Psoas muscle (tissue), 8 donors: ENCODE measurements around the gene PEAR1. TPM values are rescaled to one million over a fixed set of nuclear protein-coding genes. Genes with fewer than 3 reads are reported as not detected.

Experiments used
- ATAC-seq, 4 donors: fragments of 200-7000 bp; cut with Tn5 transposase; one replicate each; pipeline ENCODE4 v1.9.1; 2020; ENCODE audit warnings: moderate library complexity in 3 of 4, mild to moderate bottlenecking in 2 of 4
- DNase-seq, 2 donors: peaks; one replicate each; pipeline ENCODE4 v3.0.0-alpha.2; 2020
- H3K27ac ChIP-seq: fragments of 200-600 bp; one replicate; pipeline ENCODE4 v1.8.0; 2022
- H3K27me3 ChIP-seq, 3 donors: fragments of 200-600 bp in 1 of 3; one replicate each; pipeline versions ENCODE4 v1.6.1 to v1.8.0; 2013 to 2022; ENCODE audit warnings: low read length in 2 of 3, mild to moderate bottlenecking in 2 of 3, moderate library complexity in 1 of 3; ENCODE audit not compliant: insufficient read depth in 3 of 3
- H3K36me3 ChIP-seq, 2 donors: fragments of 200-600 bp in 1 of 2; one replicate each; pipeline versions ENCODE4 v1.6.1 to v1.8.0; 2013 to 2022; ENCODE audit warnings: low read depth in 1 of 2, mild to moderate bottlenecking in 1 of 2, moderate library complexity in 1 of 2; ENCODE audit not compliant: insufficient read depth in 1 of 2
- H3K4me1 ChIP-seq: fragments of 200-600 bp; one replicate; pipeline ENCODE4 v1.8.0; 2022
- H3K4me3 ChIP-seq: fragments of 200-600 bp; one replicate; pipeline ENCODE4 v1.8.0; 2022; ENCODE audit warnings: mild to moderate bottlenecking
- H3K9me3 ChIP-seq: fragments of 200-600 bp; one replicate; pipeline ENCODE4 v1.8.0; 2022
- CTCF ChIP-seq: fragments of 200-600 bp; IDR thresholded peaks from one replicate; pipeline ENCODE4 v1.8.0; 2022; ENCODE audit warnings: antibody characterized with exemption
- WGBS, 3 donors: extraction: QIAGEN DNeasy Blood & Tissue Kit; methylation state at CpG; one replicate each; pipeline versions ENCODE4 v1.1.6 to v1.1.7; 2013; 5-methylcytosine and 5-hydroxymethylcytosine counted together
- intact Hi-C, 2 donors: fragments of 100-400 bp; cut with DNase I; formaldehyde crosslinking; loops; one replicate each; pipeline versions ENCODE4 v1.11.0 to v1.14.2; 2022
- polyA plus RNA-seq, 3 donors: library from polyadenylated mRNA; stranded (reverse); fragments of 200-250 nt; gene quantifications; one replicate each; pipeline ENCODE4 v1.2.3, GENCODE V29; 2013
- total RNA-seq, 4 donors: library from RNA; stranded (reverse); fragmentation: NEBNext Ultra II Directional in 2 of 4; extraction: Animal tissue kit (Norgen Biotek cat#: 25700) in 2 of 4; gene quantifications; one replicate each; pipeline versions ENCODE4 v1.2.1 to v1.2.4, GENCODE V29; 2021 to 2023
- donor health status: healthy with polysubstance abuse.
- donor health status: DM: no; HTN: no; CAD: no; lungs with moderate emphysema.
- donor health status: Bipolar disorder and iron deficiency.
- donor health status: healthy.
- donor health status: DM: yes; HTN: yes; CAD: no.
- donor health status: DM: no; HTN: no; CAD: no.
- donor health status: DM: no; HTN: no; CAD: no.
- donor health status: DM: yes; HTN: yes; CAD: no.

The PEAR1 gene
- total and polyA plus RNA-seq, 7 donors: 2.1 to 7.3 (median 3.8) TPM

DNA sequence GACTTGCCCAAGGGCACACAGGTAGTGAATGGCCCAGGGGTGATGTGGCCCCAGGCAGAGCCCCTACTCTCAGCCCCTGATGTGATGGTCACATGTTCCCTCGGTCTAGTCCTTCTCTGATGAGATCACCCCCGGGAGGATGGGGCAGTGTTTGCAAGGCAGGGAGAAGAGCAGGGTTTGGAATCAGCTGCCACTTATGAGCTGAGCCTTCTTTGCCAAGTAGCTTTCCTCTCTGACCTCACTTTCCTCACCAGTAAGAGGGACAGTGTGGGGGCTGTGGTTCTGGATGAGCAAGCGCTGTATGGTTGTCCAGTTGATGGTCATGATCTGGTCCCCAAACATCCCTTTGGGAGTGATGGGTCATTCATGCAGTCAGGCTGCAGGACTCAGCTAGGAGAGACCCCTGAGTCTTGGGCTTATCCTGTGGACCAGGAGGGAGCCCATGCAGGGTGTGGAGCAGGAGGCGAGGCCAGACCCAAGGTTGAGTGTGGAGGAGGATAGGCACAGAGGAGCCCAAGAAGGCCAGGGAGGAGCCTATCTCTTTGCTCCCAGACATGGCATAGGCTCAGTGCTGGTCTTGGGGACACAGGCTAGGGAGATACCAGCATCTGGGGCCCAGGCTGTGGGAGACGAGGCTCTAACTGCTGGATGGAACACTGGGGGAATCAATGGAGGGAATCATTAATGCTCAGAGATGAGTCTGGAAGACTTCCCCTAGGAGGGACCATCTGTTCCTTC lies 15.9 kb upstream of the PEAR1 start:
- Histone ChIP-seq H3K4me3 (no peak overlapping the region), H3K9me3 (no peaks in the 10 kb centered on the region), H3K27ac (no peak overlapping the region), H3K27me3 (peaks cover 0 to 5% (median 0%) of the 10 kb centered on the region in 3 donors), H3K36me3 (no peaks in the 10 kb centered on the region), H3K4me1 (no peaks in the 10 kb centered on the region)
- intact Hi-C loops: no loop called here
- no peak for TF ChIP-seq CTCF
- DNase-seq (peak in 1 of 2 donors; percentile 24), ATAC-seq (no peak)
- WGBS, 3 donors: 70 to 79% (median 76%) methylated on average over 5 of the region's 5 CpGs

DNA sequence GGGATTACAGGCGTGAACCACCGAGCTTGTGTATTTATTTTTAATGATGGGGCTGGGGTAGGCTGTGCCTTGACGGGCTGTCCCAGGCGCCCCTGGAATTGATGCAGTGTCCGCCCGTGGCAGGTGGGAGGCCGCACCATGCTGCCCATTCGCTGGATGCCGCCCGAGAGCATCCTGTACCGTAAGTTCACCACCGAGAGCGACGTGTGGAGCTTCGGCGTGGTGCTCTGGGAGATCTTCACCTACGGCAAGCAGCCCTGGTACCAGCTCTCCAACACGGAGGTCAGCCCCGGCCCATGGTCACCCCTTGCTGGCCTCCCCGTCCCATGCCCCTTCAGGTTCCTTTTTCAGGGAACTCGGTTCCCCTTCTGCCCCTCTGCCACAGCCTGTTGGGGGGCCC lies 13.6 kb upstream of the PEAR1 start:
- Histone ChIP-seq H3K27me3 (peaks cover 0 to 5% (median 0%) of the 10 kb centered on the region in 3 donors), H3K36me3 (no peaks in the 10 kb centered on the region), H3K27ac (no peak overlapping the region), H3K4me1 (no peaks in the 10 kb centered on the region), H3K9me3 (no peaks in the 10 kb centered on the region), H3K4me3 (no peak overlapping the region)
- WGBS, 3 donors: 88 to 89% (median 89%) methylated on average over 21 of the region's 21 CpGs
- ATAC-seq (no peak), DNase-seq (no peak)
- intact Hi-C loops: loop anchor here (10.0 kb wide), 2 partner anchors 165 to 185 kb away; no protein-coding TSS in a partner anchor
- TF ChIP-seq CTCF: no peak

DNA sequence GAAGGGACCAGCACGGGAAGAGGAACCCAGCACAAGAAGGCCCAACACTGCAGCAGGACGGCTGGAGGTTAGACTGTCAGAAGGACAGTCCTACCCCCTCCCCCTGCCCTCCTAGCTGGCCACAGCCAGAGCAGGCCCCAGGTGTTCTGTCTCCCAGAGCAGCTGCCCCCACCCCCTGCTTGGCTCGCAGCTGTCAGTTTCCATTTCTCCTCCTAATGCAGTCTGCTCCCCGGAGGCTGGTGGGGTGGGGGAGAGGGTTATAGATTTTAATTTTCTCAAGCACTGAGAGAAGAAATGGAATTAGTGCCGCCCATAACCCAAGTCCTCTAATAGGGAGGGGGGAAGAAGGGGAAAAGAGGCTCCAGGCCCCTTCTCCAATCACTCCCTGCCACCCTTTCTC lies 13.0 kb upstream of the PEAR1 start:
- intact Hi-C loops: loop anchor here (10.0 kb wide), 2 partner anchors 166 to 186 kb away; no protein-coding TSS in a partner anchor
- DNase-seq (no peak), ATAC-seq (no peak)
- H3K9me3 ChIP-seq: no peaks in the 10 kb centered on the region
- TF ChIP-seq CTCF: no peak
- no peaks in the 10 kb centered on the region for H3K36me3 ChIP-seq
- no peaks in the 10 kb centered on the region for H3K4me1 ChIP-seq
- peaks cover 0 to 5% (median 0%) of the 10 kb centered on the region in 3 donors for H3K27me3 ChIP-seq
- 58 to 65% (median 61%) methylated on average over 5 of the region's 5 CpGs for WGBS, 3 donors
- no peak overlapping the region for H3K4me3 ChIP-seq
- no peak overlapping the region for H3K27ac ChIP-seq

DNA sequence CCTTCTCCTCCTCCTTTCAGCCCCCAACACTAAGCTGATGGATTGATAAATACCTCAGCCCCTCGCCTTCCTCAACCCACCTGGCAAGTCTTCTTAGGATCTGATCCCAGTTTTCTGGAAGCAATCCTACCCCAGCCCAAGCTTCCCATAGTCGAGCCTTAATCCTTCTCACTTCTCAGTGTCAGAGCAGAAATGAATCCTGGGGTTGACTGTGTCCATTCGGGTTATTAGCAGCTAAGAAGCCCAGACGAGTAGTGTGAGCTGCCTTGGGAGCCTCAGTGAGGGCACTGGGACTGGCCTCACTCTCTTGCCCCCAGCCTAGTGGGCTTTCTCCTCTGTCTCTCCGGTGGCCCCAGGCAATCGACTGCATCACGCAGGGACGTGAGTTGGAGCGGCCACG lies 12.4 kb upstream of the PEAR1 start:
- H3K4me1 ChIP-seq: no peaks in the 10 kb centered on the region
- H3K27ac ChIP-seq: no peak overlapping the region
- DNase-seq: no peak
- no peak overlapping the region for H3K4me3 ChIP-seq
- H3K27me3 ChIP-seq: peaks cover 0 to 5% (median 0%) of the 10 kb centered on the region in 3 donors
- no peaks in the 10 kb centered on the region for H3K9me3 ChIP-seq
- no peak for ATAC-seq
- 43 to 50% (median 49%) methylated on average over 10 of the region's 10 CpGs for WGBS, 3 donors
- intact Hi-C loops: loop anchor here (10.0 kb wide), 2 partner anchors 166 to 186 kb away; no protein-coding TSS in a partner anchor
- H3K36me3 ChIP-seq: no peaks in the 10 kb centered on the region
- no peak for TF ChIP-seq CTCF
